ENCODE results near the gene UBE2V1. TPM values are rescaled to one million over a fixed set of nuclear protein-coding genes. Genes with fewer than 3 reads are reported as not detected.
A peak's percentile ranks its signal among the peaks of the same experiment; 100 is the strongest.

Gene UBE2V1
- total and polyA plus RNA-seq, 2 of the 13 experiments (the other 11 are each of a cell fraction or from before 2014, with no cell fraction given), result 81.3 to 132 TPM

DNA sequence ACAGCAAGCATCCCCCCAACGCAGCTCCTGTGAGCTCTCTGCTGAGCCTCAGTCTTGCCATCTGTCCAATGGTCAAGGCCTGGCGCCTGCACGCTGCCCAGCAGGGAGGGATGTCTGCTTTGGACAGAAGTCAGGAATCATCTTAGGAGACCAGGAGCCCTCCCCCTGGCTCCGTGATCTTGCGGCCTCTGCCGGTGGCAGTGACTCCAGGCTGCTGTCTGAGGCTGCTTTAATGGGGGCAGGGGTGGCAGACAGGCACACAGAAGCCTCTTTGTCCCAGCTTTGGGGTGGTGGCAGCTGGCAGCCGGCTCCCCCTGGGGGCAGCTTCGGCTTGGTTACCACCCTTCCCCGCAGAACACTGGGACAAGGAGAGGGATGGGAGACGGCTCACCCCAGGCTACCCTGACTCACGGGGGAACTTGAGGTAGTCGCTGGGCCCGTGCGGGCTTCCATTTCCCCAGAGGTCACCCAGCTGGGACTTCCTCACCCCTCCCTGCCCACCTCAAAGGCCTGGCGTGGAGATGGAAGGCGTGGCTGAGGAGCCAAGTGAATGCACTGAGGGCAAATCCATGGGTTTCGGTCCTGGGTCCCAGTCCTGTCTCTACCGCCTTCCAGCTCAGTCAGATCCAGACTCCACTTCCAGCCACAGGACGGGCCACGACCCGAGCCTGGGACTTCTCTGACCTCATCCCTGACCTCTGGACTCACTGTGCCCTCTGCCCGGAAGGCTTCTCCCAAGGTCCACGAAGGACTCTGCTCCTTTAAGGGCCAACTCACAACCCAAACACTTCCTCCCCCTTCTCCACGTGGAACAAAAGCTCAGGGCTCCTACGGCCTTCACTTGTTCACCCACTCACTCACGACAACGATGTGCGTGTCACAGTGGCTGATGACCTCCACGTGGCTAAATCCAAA is 25.8 kb upstream of the UBE2V1 start (continued):
- TF ChIP-seq FOSL2 (CRISPR knock-in tag; IDR thresholded peaks at IDR 0.05) (no peak; the same call in 1 of the 2 replicates), ZNF768 (CRISPR knock-in tag; IDR thresholded peaks at IDR 0.05) (peak; percentile 43), KLF16 (CRISPR knock-in tag; IDR thresholded peaks at IDR 0.05) (peak in 1 of 2 experiments; percentile 6; a peak in 1 of 4 replicates), ZNF839 (CRISPR knock-in tag; IDR thresholded peaks at IDR 0.05; ENCODE audit: borderline replicate concordance) (peak; percentile 71; the same call in 1 of the 2 replicates), MYC (CRISPR knock-in tag; IDR thresholded peaks at IDR 0.05; ENCODE audit: borderline replicate concordance) (peak; percentile 39; the same call in 1 of the 2 replicates), GTF2F1 (IDR thresholded peaks at IDR 0.05; ENCODE audit: low read length) (no peak), AGO2 (optimal IDR thresholded peaks at IDR 0.05; ENCODE audit: low read depth, low read length) (peak; percentile 84), ZNF629 (CRISPR knock-in tag; conservative IDR thresholded peaks at IDR 0.05) (peak; percentile 98), HMGA1 (CRISPR knock-in tag; conservative IDR thresholded peaks at IDR 0.05) (no peak), CHCHD3 (CRISPR knock-in tag; IDR thresholded peaks at IDR 0.05) (no peak), ZNF282 (IDR thresholded peaks at IDR 0.05; ENCODE audit: partially characterized antibody) (no peak), ZNF225 (CRISPR knock-in tag; IDR thresholded peaks at IDR 0.05) (peak; percentile 67; the same call in 1 of the 2 replicates), U2AF1 (optimal IDR thresholded peaks at IDR 0.05; ENCODE audit: low read depth, low read length) (peak; percentile 65), ZNF781 (CRISPR knock-in tag; IDR thresholded peaks at IDR 0.05; ENCODE audit: borderline replicate concordance, not compliant biosample characterization) (no peak)
- TF ChIP-seq, protein P1, sequence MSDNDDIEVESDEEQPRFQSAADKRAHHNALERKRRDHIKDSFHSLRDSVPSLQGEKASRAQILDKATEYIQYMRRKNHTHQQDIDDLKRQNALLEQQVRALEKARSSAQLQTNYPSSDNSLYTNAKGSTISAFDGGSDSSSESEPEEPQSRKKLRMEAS (IDR thresholded peaks at IDR 0.05), result peak; percentile 43; the same call in 1 of the 2 replicates
- TF ChIP-seq, protein P2, sequence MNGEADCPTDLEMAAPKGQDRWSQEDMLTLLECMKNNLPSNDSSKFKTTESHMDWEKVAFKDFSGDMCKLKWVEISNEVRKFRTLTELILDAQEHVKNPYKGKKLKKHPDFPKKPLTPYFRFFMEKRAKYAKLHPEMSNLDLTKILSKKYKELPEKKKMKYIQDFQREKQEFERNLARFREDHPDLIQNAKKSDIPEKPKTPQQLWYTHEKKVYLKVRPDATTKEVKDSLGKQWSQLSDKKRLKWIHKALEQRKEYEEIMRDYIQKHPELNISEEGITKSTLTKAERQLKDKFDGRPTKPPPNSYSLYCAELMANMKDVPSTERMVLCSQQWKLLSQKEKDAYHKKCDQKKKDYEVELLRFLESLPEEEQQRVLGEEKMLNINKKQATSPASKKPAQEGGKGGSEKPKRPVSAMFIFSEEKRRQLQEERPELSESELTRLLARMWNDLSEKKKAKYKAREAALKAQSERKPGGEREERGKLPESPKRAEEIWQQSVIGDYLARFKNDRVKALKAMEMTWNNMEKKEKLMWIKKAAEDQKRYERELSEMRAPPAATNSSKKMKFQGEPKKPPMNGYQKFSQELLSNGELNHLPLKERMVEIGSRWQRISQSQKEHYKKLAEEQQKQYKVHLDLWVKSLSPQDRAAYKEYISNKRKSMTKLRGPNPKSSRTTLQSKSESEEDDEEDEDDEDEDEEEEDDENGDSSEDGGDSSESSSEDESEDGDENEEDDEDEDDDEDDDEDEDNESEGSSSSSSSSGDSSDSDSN (CRISPR knock-in tag; IDR thresholded peaks at IDR 0.05), result peak; percentile 60
- TF ChIP-seq, protein P3, sequence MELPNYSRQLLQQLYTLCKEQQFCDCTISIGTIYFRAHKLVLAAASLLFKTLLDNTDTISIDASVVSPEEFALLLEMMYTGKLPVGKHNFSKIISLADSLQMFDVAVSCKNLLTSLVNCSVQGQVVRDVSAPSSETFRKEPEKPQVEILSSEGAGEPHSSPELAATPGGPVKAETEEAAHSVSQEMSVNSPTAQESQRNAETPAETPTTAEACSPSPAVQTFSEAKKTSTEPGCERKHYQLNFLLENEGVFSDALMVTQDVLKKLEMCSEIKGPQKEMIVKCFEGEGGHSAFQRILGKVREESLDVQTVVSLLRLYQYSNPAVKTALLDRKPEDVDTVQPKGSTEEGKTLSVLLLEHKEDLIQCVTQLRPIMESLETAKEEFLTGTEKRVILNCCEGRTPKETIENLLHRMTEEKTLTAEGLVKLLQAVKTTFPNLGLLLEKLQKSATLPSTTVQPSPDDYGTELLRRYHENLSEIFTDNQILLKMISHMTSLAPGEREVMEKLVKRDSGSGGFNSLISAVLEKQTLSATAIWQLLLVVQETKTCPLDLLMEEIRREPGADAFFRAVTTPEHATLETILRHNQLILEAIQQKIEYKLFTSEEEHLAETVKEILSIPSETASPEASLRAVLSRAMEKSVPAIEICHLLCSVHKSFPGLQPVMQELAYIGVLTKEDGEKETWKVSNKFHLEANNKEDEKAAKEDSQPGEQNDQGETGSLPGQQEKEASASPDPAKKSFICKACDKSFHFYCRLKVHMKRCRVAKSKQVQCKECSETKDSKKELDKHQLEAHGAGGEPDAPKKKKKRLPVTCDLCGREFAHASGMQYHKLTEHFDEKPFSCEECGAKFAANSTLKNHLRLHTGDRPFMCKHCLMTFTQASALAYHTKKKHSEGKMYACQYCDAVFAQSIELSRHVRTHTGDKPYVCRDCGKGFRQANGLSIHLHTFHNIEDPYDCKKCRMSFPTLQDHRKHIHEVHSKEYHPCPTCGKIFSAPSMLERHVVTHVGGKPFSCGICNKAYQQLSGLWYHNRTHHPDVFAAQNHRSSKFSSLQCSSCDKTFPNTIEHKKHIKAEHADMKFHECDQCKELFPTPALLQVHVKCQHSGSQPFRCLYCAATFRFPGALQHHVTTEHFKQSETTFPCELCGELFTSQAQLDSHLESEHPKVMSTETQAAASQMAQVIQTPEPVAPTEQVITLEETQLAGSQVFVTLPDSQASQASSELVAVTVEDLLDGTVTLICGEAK (IDR thresholded peaks at IDR 0.05), result no peak
- TF ChIP-seq, protein P3 (CRISPR knock-in tag; IDR thresholded peaks at IDR 0.05), result no peak
